ENCODE data around the gene N4BP2L2.

- TF ChIP-seq SFPQ (IDR thresholded peaks at IDR 0.05; ENCODE audit: low read depth, low read length) (no peak), TOE1 (IDR thresholded peaks at IDR 0.05; ENCODE audit: borderline replicate concordance) (no peak), TOE1 (CRISPR knock-in tag; IDR thresholded peaks at IDR 0.05; ENCODE audit: borderline replicate concordance, low read depth) (no peak), BRD9 (IDR thresholded peaks at IDR 0.05; ENCODE audit: low read depth, partially characterized antibody) (no peak), LARP7 (IDR thresholded peaks at IDR 0.05) (no peak), ZC3H11A (IDR thresholded peaks at IDR 0.05; ENCODE audit: low read depth, low read length) (no peak), IRF2 (CRISPR knock-in tag; IDR thresholded peaks at IDR 0.05) (no peak), POLR2AphosphoS5 (IDR thresholded peaks at IDR 0.05; ENCODE audit: control insufficient read depth, insufficient read depth, low read depth, low read length) (no peak), MAX (CRISPR knock-in tag; IDR thresholded peaks at IDR 0.05) (no peak), REST (IDR thresholded peaks at IDR 0.05; ENCODE audit: borderline replicate concordance) (no peak), REST (CRISPR knock-in tag; IDR thresholded peaks at IDR 0.05; ENCODE audit: low read depth) (no peak), ZZZ3 (IDR thresholded peaks at IDR 0.05) (no peak)
Observed at GRCh38 chr13:32390048-32390447, 148.5 kb downstream of the N4BP2L2 start.
